HUES48 (cell line): ENCODE results near the gene LBHD2.

Source experiments
- H3K27ac ChIP-seq: one replicate; pipeline ENCODE4 v1.7.0; 2013; ENCODE audit warnings: low read depth, low read length, inconsistent platforms
- H3K27me3 ChIP-seq: 2 replicates; pipeline ENCODE4 v1.6.1; 2013; ENCODE audit warnings: mild to moderate bottlenecking, low read length; ENCODE audit not compliant: control insufficient read depth, insufficient read depth
- H3K36me3 ChIP-seq: 2 replicates; pipeline ENCODE4 v1.6.1; 2013; ENCODE audit warnings: low read length; ENCODE audit not compliant: control insufficient read depth, insufficient read depth
- H3K4me1 ChIP-seq: 2 replicates; pipeline ENCODE4 v1.6.1; 2013; ENCODE audit warnings: mild to moderate bottlenecking, low read length; ENCODE audit not compliant: control insufficient read depth, insufficient read depth
- H3K4me3 ChIP-seq: 2 replicates; pipeline ENCODE4 v1.5.1; 2013; ENCODE audit warnings: mild to moderate bottlenecking, low read depth, low read length
- H3K9ac ChIP-seq: 2 replicates; pipeline ENCODE4 v1.6.1; 2013; ENCODE audit warnings: mild to moderate bottlenecking, low read depth, low read length, moderate library complexity
- H3K9me3 ChIP-seq: 2 replicates; pipeline ENCODE4 v1.6.1; 2013; ENCODE audit warnings: low read length; ENCODE audit not compliant: control insufficient read depth, insufficient read depth

Gene LBHD2

DNA sequence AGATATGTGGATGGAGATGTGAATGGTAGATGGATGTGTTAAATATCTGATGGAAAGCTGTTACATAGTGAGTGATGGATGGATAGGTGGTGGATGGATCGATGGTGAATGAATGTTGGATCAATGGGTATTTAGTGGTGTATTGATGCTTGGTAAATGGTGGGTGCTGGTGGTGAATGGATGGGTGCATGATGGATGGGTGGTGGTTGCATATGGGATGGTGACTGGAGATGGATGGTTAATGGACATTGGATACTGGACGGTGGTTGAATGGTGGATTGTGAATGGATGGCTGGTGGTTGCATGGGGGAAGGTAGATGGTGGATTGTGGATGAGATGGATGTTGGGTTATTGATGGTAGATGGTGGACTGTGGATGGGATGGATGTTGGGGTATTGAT lies 2.1 kb upstream of the LBHD2 start:
- Histone ChIP-seq H3K36me3 (no peaks in the 10 kb centered on the region), H3K27ac (no peak overlapping the region), H3K27me3 (peaks cover 40% of the 10 kb centered on the region), H3K4me1 (no peaks in the 10 kb centered on the region), H3K4me3 (no peak overlapping the region), H3K9ac (no peak overlapping the region), H3K9me3 (no peaks in the 10 kb centered on the region)

DNA sequence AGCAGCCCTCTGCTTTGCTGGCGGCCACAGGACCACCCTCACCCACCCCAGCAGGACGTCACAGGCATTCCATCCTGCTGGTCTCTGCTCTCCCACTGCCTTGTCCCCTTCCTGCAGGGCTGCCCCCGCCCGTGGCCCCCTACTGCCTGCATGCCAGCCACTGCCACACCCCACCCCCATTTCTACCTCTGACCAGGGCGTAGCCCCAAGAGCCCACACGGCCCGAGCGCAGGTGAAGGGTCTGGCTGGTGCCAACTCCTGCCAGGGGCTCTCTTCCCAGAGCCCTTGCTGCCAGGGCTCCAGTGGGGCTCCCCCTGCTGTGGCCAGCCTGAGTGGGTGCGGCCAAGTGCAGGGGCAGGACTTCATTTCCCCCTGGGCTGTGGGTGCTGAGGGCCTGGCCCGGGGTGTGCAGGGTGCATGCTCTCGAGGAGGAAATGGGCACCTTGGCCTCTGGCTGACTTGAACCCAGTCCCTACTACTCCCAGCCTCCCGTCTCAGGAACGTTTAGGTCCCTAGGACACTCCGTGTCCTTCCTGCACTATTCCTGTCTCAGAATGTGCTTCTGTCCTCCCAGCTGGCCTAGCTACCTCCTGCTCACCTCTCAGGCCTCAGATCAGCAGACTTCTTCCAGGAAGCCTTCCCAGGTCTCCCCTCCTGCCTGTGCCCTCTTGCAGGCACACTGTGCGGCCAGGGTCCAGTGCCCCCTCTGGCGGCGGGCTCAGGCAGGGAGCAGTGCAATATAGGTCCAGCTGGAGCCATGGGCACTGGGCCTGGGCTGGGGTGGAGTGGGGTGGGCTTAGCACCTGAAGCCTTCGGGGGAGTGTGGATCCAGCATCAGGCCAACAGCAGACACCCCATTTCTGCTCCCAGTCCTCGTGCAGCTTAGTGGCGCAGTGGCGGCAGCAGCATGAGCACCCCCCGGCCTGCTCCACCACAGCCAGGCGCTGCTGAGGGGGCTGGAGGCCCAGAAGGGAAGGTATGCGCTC lies 1.4 kb downstream of the LBHD2 start:
- Histone ChIP-seq H3K9ac (no peak overlapping the region), H3K4me1 (no peaks in the 10 kb centered on the region), H3K27ac (no peak overlapping the region), H3K4me3 (no peak overlapping the region), H3K36me3 (no peaks in the 10 kb centered on the region), H3K27me3 (peaks cover 36% of the 10 kb centered on the region), H3K9me3 (no peaks in the 10 kb centered on the region)

DNA sequence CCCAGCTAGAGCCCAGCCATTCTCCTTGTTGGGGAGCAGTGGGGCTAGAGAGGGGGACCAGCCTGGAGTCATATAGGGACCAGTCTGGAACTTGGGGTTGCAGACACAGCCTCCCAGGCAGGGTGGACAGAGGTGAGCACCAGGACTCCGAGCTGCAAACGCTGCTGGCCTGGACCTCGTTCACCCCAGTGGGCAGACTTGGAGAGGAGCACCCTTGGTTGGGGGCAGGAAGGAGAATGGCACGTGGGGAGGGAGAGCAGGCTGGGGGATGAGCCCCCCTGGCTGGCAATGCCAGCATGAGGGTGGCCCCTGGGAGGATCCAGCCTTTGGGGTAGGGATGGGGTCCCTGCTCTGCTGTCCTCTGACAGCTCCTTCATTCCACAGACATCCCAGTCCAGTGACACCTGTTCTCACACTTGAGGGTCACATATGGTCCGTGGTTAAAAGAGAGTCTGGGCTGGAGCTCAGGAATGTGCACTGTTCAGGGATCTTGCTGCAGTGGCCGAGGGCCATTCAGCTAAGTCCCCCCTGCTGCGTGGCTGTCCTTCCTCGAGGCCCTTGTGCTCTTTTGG lies 2.8 kb downstream of the LBHD2 start:
- Histone ChIP-seq H3K27me3 (peaks cover 38% of the 10 kb centered on the region), H3K36me3 (no peaks in the 10 kb centered on the region), H3K4me1 (no peaks in the 10 kb centered on the region), H3K27ac (no peak overlapping the region), H3K9ac (no peak overlapping the region), H3K4me3 (no peak overlapping the region), H3K9me3 (no peaks in the 10 kb centered on the region)

DNA sequence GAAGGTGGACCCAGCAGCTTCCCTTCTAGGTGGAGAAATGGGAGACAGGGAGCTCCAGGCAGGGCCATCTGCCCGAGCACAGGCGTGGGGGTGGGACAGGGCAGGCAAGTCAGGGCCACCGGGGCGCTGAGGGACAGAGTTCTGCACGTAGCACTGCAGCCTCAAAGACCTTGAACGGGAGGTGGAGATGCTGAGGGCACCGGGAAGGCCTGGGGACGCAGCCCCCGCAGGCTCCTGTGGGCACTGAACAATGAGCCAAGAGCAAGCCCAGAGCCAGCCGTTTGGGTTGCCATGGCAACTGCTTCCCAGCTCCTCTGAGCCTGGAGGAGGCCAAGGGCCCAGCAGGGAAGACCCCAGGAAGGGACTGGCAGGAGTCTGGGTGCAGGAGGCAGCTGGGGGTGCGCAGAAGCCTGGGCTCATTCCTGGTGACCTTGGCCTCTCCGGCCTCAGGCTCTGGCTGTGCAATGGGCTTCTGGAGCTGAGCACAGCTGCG lies 3.4 kb downstream of the LBHD2 start:
- Histone ChIP-seq H3K36me3 (no peaks in the 10 kb centered on the region), H3K9me3 (no peaks in the 10 kb centered on the region), H3K27me3 (peaks cover 38% of the 10 kb centered on the region), H3K9ac (no peak overlapping the region), H3K4me1 (no peaks in the 10 kb centered on the region), H3K4me3 (no peak overlapping the region), H3K27ac (no peak overlapping the region)

DNA sequence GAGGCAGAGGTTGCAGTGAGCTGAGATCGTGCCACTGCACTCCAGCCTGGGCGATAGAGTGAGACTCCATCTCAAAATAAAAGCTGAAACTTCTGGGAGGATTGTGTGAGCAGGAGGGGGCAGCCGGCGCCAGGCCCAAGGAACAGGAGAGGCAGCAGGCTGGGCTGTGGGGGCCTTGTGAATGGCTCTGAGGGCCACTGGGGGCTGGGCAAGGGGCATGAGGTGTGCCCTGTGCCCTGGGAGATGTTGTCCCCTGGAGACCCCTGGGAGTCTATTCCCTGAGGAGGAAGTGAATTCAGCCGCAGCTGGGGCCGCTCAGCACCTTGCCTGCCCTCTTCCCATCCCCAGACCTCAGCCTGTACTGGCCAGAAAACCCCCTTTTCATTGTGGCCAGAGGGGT lies 4.9 kb downstream of the LBHD2 start:
- peaks cover 26% of the 10 kb centered on the region for H3K27me3 ChIP-seq
- H3K27ac ChIP-seq, result no peak overlapping the region
- no peaks in the 10 kb centered on the region for H3K4me1 ChIP-seq
- H3K36me3 ChIP-seq, result no peaks in the 10 kb centered on the region
- H3K4me3 ChIP-seq, result no peak overlapping the region
- no peaks in the 10 kb centered on the region for H3K9me3 ChIP-seq
- H3K9ac ChIP-seq, result no peak overlapping the region

DNA sequence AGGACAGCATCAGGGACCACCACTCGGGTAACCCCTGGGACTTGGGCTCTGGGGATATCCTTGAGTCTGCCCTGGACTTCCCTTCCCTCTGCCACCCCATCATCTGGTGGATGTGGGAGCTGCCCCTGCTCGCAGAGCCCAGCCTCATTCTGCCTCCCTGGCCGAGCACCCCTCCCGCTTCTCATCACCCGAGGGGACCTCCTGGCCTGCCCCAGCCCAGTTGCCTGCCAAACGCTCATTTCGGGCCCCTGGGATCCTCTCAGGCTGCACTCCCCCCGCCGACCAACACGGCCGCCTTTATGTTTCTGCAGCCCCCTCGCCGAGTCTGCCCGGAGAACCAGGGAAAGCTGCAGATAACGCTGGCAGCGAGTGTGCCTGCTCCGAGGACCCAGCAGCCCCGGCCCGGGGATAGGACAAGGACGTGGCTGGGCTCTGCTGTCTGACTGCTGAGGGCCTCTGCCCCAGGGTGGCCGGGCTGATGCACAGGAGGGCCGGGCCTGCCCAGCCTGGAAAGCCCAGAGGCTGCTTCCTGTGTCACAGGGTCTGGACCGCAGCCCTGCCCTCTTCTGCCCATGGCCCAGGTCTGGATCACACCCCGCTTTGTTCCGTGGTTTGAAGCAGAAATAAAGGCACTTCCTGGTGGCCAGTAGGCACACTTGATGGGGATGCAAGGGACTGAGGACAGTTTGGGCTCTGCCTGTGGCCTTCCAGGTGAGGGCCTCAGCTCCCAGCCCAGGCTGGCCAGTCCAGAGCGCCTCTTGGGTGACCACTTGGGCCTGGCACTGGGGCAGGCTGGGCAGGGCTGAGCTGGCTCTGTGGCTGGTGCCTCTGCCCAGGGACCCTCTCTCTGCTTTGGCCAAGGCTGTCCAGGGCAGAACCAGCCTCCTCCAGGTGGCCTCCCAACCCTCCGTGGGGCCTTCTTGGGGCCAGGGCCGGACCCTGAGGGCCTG lies 5.7 kb downstream of the LBHD2 start:
- H3K4me1 ChIP-seq, result no peaks in the 10 kb centered on the region
- no peak overlapping the region for H3K27ac ChIP-seq
- no peak overlapping the region for H3K4me3 ChIP-seq
- peaks cover 19% of the 10 kb centered on the region for H3K27me3 ChIP-seq
- no peaks in the 10 kb centered on the region for H3K36me3 ChIP-seq
- no peak overlapping the region for H3K9ac ChIP-seq
- H3K9me3 ChIP-seq, result no peaks in the 10 kb centered on the region

DNA sequence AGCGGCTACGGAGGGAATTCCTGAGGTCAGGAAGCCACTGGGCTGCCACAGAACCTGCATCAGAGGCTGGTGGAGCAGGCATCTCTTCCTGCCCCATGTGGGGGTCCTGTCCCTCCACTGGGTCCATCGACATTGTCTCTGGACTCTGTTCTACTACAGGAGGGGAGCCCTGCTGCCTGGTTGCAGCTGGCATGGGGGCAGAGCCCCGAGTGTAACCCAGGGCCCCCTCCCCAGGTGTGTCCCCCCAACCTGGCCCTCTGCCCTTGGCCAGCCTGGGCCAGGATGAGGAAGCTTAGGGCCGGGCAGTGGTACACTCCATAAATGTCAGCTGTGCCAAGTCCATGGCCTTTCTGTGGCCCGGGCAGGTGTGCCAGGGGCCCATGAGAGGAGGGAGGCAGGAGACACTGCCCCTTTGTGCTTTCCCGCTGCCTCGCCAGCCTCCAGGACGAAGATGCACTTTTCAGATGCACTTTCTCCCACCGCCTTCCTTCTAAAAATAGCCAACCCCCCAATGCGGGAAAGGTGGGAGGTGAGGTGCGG lies 6.5 kb downstream of the LBHD2 start:
- no peaks in the 10 kb centered on the region for H3K9me3 ChIP-seq
- H3K4me1 ChIP-seq, result no peaks in the 10 kb centered on the region
- H3K27me3 ChIP-seq, result peaks cover 11% of the 10 kb centered on the region; the same call in 1 of the 2 replicates
- no peak overlapping the region for H3K27ac ChIP-seq
- no peaks in the 10 kb centered on the region for H3K36me3 ChIP-seq
- no peak overlapping the region for H3K4me3 ChIP-seq
- H3K9ac ChIP-seq, result no peak overlapping the region

DNA sequence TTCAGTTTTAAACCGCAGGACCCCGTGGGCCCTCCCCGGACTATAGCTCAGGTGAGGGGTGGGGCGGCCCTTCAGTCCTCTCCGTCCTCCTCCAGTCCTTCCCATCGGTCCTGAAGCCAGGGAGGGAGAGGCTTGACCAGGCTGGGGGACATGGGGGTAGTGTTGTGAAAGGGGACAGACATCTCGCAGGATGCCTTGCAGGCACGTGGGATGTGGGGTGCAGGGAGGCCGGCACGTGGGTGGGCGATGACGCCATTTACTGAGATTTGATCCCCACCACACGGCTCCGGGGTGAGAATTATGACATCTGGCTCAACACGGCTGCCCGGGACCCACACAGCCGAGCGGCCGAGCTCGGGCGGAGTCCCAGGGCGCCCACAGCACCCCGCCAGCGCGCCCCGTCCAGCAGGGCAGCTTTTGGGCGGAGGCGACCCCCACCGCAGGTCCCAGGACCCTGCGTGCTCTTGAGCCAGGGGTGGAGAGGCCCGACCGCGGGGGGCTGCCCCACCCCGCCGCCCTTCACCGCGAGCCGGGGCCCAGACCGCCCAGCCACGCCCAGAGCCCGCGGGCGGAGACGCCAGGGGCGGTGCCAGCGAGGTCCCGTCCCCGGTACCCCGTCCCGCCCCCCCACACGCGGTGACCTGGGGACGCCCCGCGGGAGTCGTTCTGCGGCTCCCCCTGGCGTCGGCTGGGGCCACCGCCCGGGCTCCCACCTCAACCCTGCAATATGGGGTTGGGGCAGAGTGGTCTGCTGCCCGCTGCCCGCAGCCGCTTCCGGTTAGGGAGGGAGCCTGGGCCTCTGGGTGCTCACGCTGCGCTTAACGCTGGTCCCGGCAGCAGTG lies 7.3 kb downstream of the LBHD2 start:
- H3K27ac ChIP-seq, result no peak overlapping the region

DNA sequence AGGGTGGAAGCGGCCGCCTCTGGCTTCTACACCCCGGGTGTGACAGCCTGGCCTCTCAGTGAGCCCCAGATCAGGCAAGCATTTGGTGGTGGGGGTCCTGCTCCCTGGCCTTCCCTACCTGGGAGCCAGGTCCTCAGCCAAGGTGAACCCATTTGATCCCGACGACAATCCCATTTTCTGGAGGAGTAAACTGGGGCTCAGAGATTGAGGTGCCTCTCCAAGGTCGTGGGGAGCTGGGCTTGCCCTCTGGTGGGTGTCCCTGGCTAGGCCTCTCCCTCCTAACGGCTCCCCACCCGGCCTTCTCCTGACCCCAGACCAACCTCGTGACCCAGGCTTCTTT lies 7.8 kb downstream of the LBHD2 start:
- Histone ChIP-seq H3K9ac (no peak overlapping the region), H3K4me1 (peaks cover 4% of the 10 kb centered on the region; the same call in 1 of the 2 replicates), H3K27ac (no peak overlapping the region), H3K9me3 (no peaks in the 10 kb centered on the region), H3K36me3 (no peaks in the 10 kb centered on the region), H3K4me3 (peak overlapping the region; percentile 56; the same call in 1 of the 2 replicates), H3K27me3 (peaks cover 11% of the 10 kb centered on the region; the same call in 1 of the 2 replicates)

More for the DNA sequence above, 7.3 kb downstream of the LBHD2 start:
- Histone ChIP-seq H3K4me3 (peak overlapping the region; percentile 56; the same call in 1 of the 2 replicates), H3K36me3 (no peaks in the 10 kb centered on the region), H3K4me1 (no peaks in the 10 kb centered on the region), H3K9me3 (no peaks in the 10 kb centered on the region), H3K27me3 (peaks cover 11% of the 10 kb centered on the region; the same call in 1 of the 2 replicates), H3K9ac (no peak overlapping the region)
